Measurements from ENCODE around the gene SYNGR2.

- TF ChIP-seq REST (IDR thresholded peaks at IDR 0.05; ENCODE audit: insufficient read depth in 1 of 2, low read depth in 2 of 2, low read length in 2 of 2), result peak; percentile 32 to 75; a peak in 1 of 4 replicates
- TF ChIP-seq POLR2AphosphoS5 (IDR thresholded peaks at IDR 0.05; ENCODE audit: low read depth, low read length), result peak; percentile 70
- TF ChIP-seq TAF1 (IDR thresholded peaks at IDR 0.05; ENCODE audit: borderline replicate concordance, insufficient read depth, low read length), result peak; percentile 82; the same call in 1 of the 2 replicates
- TF ChIP-seq FOXP2 (optimal IDR thresholded peaks at IDR 0.05; ENCODE audit: borderline replicate concordance, extremely low read depth, extremely low read length, insufficient read depth), result peak; percentile 64
- peak; percentile 59; the same call in 1 of the 2 replicates for TF ChIP-seq SIN3A (IDR thresholded peaks at IDR 0.05; ENCODE audit: borderline replicate concordance, insufficient read depth, low read length)
These were observed 41.0 kb upstream of the SYNGR2 start for GRCh38 chr17:78127239-78127887.
